Chondrocyte (in vitro differentiated cells): ENCODE results near the gene BCL2A1. TPM values are rescaled to one million over a fixed set of nuclear protein-coding genes. Genes with fewer than 3 reads are reported as not detected.

Source experiments
- DNase-seq: peaks from one replicate; pipeline ENCODE4 v3.0.0; 2021; ENCODE audit warnings: mixed read lengths, low spot score
- H3K27ac Mint-ChIP-seq: one replicate; pipeline ENCODE4 v1.8.0; 2021; ENCODE audit warnings: mild to moderate bottlenecking, moderate library complexity, mixed read lengths; ENCODE audit not compliant: unreplicated experiment
- H3K27me3 Mint-ChIP-seq: 2 replicates; pipeline ENCODE4 v1.8.0; 2021; ENCODE audit warnings: low read depth, mixed read lengths
- H3K36me3 Mint-ChIP-seq: 2 replicates; pipeline ENCODE4 v1.8.0; 2021; ENCODE audit warnings: low read depth, mixed read lengths
- H3K4me1 Mint-ChIP-seq: 2 replicates; pipeline ENCODE4 v1.8.0; 2021; ENCODE audit warnings: low read depth, mild to moderate bottlenecking, mixed read lengths
- H3K4me3 Mint-ChIP-seq: one replicate; pipeline ENCODE4 v1.8.0; 2021; ENCODE audit warnings: mild to moderate bottlenecking, moderate library complexity, mixed read lengths; ENCODE audit not compliant: unreplicated experiment
- H3K9me3 Mint-ChIP-seq: 2 replicates; pipeline ENCODE4 v1.8.0; 2021; ENCODE audit warnings: low read depth, mixed read lengths
- total RNA-seq: library from RNA; stranded (reverse); gene quantifications from 3 replicates; pipeline ENCODE4 v1.2.1, GENCODE V29; 2021
- TF ChIP-seq, protein P1 (sequence below): fragments of 200-600 bp; sonication (generic); IDR thresholded peaks from 2 replicates; pipeline ENCODE4 v1.5.0; 2021; ENCODE audit warnings: antibody characterized with exemption, mild to moderate bottlenecking, moderate library complexity

The BCL2A1 gene
- total RNA-seq, 1 donor from 2014 or later = not detected

DNA sequence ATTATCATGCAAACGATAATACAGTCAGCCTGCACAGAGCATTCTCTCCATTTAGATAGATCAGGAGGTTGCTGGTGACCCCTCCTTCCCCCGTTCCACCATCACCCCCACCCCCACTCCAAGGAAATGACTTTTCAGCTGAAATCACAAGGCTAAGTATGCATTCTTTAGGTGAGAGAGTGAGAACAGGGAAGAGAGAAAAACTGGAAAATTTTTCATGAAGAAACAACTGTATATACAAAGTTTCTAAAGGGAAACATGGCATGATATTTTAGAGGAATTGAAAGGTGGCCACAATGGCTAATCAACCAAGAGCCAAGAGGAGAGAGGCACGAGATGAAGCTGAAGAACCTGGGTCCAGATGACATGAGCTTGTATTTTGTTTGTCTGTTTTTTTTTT is 22.2 kb downstream of the BCL2A1 start:
- Mint-ChIP-seq H3K27me3 (no peaks in the 10 kb centered on the region), H3K9me3 (no peaks in the 10 kb centered on the region), H3K4me1 (peaks cover 4% of the 10 kb centered on the region), H3K27ac (no peak overlapping the region), H3K4me3 (no peak overlapping the region), H3K36me3 (no peaks in the 10 kb centered on the region)
- DNase-seq = no peak
- TF ChIP-seq, protein P1, sequence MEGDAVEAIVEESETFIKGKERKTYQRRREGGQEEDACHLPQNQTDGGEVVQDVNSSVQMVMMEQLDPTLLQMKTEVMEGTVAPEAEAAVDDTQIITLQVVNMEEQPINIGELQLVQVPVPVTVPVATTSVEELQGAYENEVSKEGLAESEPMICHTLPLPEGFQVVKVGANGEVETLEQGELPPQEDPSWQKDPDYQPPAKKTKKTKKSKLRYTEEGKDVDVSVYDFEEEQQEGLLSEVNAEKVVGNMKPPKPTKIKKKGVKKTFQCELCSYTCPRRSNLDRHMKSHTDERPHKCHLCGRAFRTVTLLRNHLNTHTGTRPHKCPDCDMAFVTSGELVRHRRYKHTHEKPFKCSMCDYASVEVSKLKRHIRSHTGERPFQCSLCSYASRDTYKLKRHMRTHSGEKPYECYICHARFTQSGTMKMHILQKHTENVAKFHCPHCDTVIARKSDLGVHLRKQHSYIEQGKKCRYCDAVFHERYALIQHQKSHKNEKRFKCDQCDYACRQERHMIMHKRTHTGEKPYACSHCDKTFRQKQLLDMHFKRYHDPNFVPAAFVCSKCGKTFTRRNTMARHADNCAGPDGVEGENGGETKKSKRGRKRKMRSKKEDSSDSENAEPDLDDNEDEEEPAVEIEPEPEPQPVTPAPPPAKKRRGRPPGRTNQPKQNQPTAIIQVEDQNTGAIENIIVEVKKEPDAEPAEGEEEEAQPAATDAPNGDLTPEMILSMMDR = no peak

GRCh38 chr15:79948095-79948695 is 22.8 kb downstream of the BCL2A1 start:
- TF ChIP-seq, protein P1 = no peak

GRCh38 chr15:79947009-79947408 is 24.0 kb downstream of the BCL2A1 start:
- Mint-ChIP-seq H3K27me3 (no peaks in the 10 kb centered on the region), H3K9me3 (peaks cover 3% of the 10 kb centered on the region), H3K4me3 (no peak overlapping the region), H3K4me1 (peaks cover 22% of the 10 kb centered on the region), H3K36me3 (no peaks in the 10 kb centered on the region), H3K27ac (no peak overlapping the region)
- TF ChIP-seq, protein P1 = no peak
- no peak for DNase-seq

More at GRCh38 chr15:79948095-79948695, 22.8 kb downstream of the BCL2A1 start:
- H3K4me1 Mint-ChIP-seq = peaks cover 10% of the 10 kb centered on the region
- H3K27me3 Mint-ChIP-seq = no peaks in the 10 kb centered on the region
- no peak overlapping the region for H3K4me3 Mint-ChIP-seq
- H3K27ac Mint-ChIP-seq = no peak overlapping the region
- H3K9me3 Mint-ChIP-seq = no peaks in the 10 kb centered on the region
- DNase-seq = no peak
- H3K36me3 Mint-ChIP-seq = no peaks in the 10 kb centered on the region

- H3K4me1 Mint-ChIP-seq = peaks cover 26% of the 10 kb centered on the region
- TF ChIP-seq, protein P1 = no peak
- no peak overlapping the region for H3K27ac Mint-ChIP-seq
- peaks cover 3% of the 10 kb centered on the region for H3K9me3 Mint-ChIP-seq
- H3K4me3 Mint-ChIP-seq = no peak overlapping the region
- no peak for DNase-seq
- no peaks in the 10 kb centered on the region for H3K36me3 Mint-ChIP-seq
- no peaks in the 10 kb centered on the region for H3K27me3 Mint-ChIP-seq
These were observed 26.4 kb downstream of the BCL2A1 start for GRCh38 chr15:79944622-79945021.

GRCh38 chr15:79943820-79944219 is 27.2 kb downstream of the BCL2A1 start:
- TF ChIP-seq, protein P1 = no peak
- H3K27me3 Mint-ChIP-seq = no peaks in the 10 kb centered on the region
- H3K27ac Mint-ChIP-seq = no peak overlapping the region
- no peak overlapping the region for H3K4me3 Mint-ChIP-seq
- H3K4me1 Mint-ChIP-seq = peaks cover 24% of the 10 kb centered on the region
- DNase-seq = no peak
- no peaks in the 10 kb centered on the region for H3K36me3 Mint-ChIP-seq
- peaks cover 3% of the 10 kb centered on the region for H3K9me3 Mint-ChIP-seq
